K562 (cell line): ENCODE data around the gene PEX5. TPM values are rescaled to one million over a fixed set of nuclear protein-coding genes. Genes with fewer than 3 reads are reported as not detected.
A peak's percentile ranks its signal among the peaks of the same experiment; 100 is the strongest.

Source experiments
- BACH1 ChIP-seq: fragments of 200-800 bp; sonication (Bioruptor generic); IDR thresholded peaks from 2 replicates; pipeline ENCODE4 v1.6.1; 2016; ENCODE audit warnings: missing genetic modification characterization, missing compliant biosample characterization
- FOXA3 ChIP-seq, 2 experiments: fragments of 450-650 bp in 1 of 2; sonication (generic) in 1 of 2; formaldehyde crosslinking; IDR thresholded peaks in 1 of 2; conservative IDR thresholded peaks in 1 of 2; 2 replicates each; pipeline versions ENCODE4 v1.4.0 to v1.8.0; 2020 to 2022; ENCODE audit warnings: mild to moderate bottlenecking in 2 of 2, missing genetic modification reagents in 1 of 2
- GABPA ChIP-seq: fragments of 200-800 bp; sonication (Bioruptor generic); conservative IDR thresholded peaks from 2 replicates; pipeline ENCODE4 v1.6.1; 2016; ENCODE audit warnings: low read depth, missing genetic modification characterization, missing compliant biosample characterization
- IFI16 ChIP-seq: fragments of 250-450 bp; sonication (Bioruptor Pico); IDR thresholded peaks from 2 replicates; pipeline ENCODE4 v2.1.2; 2022; ENCODE audit warnings: mild to moderate bottlenecking, inconsistent platforms
- NELFE ChIP-seq: IDR thresholded peaks from 2 replicates; pipeline ENCODE4 v1.6.1; 2011; ENCODE audit warnings: mild to moderate bottlenecking; ENCODE audit not compliant: insufficient read depth, insufficient read length
- SREBF2 ChIP-seq: sonication (generic); formaldehyde crosslinking; IDR thresholded peaks from 2 replicates; pipeline ENCODE4 v1.4.0; 2020; ENCODE audit warnings: mild to moderate bottlenecking, missing genetic modification reagents
- polyA plus RNA-seq, 8 experiments: library from polyadenylated mRNA; depleted of rRNA in 4 of 8; stranded (reverse) in 5 of 8; unstranded in 3 of 8; fragments of >200 nt; fragmentation: Nextera tagmentation in 2 of 8; fragmentation: Illumina TruSeq in 1 of 8; extraction: Ambion mirVana in 2 of 8; extraction: Trizol in 1 of 8; gene quantifications; 2 replicates each; pipeline versions ENCODE4 v1.2.1 to v1.2.3, GENCODE V29; 2011 to 2014; ENCODE audit warnings: inconsistent platforms in 1 of 8, missing spikeins in 1 of 8
- total RNA-seq, 7 experiments: library from RNA; depleted of rRNA in 6 of 7; stranded (reverse); fragments of >200 nt in 6 of 7; fragmentation: Illumina TruSeq in 2 of 7; extraction: Trizol in 2 of 7; gene quantifications; 2 replicates each; pipeline versions ENCODE4 v1.2.1 to v1.2.3, GENCODE V29; 2011 to 2021; ENCODE audit warnings: low replicate concordance in 1 of 7
- TF ChIP-seq, protein P1 (sequence below): sonication (generic); formaldehyde crosslinking; IDR thresholded peaks from 2 replicates; pipeline ENCODE4 v1.8.0; 2023; ENCODE audit warnings: mild to moderate bottlenecking, missing genetic modification reagents
- TF ChIP-seq, protein P2 (sequence below): fragments of 450-650 bp; IDR thresholded peaks from 2 replicates; pipeline ENCODE4 v1.6.1; 2017; ENCODE audit warnings: mild to moderate bottlenecking, moderate library complexity
- TF ChIP-seq, protein P3 (sequence below): fragments of 450-650 bp; IDR thresholded peaks from 2 replicates; pipeline ENCODE4 v1.6.1; 2016
- TF ChIP-seq, protein P4 (sequence below): fragments of 450-650 bp; IDR thresholded peaks from 2 replicates; pipeline ENCODE4 v1.6.1; 2017; ENCODE audit warnings: antibody characterized with exemption, mild to moderate bottlenecking
- TF ChIP-seq, protein P5 (sequence below): sonication (generic); formaldehyde crosslinking; IDR thresholded peaks from 2 replicates; pipeline ENCODE4 v1.8.0; 2023; ENCODE audit warnings: mild to moderate bottlenecking, missing genetic modification reagents
- TF ChIP-seq, protein P6 (sequence below): sonication (generic); formaldehyde crosslinking; IDR thresholded peaks from 2 replicates; pipeline ENCODE4 v1.8.1; 2023; ENCODE audit warnings: mild to moderate bottlenecking, missing genetic modification reagents

PEX5 gene
- total and polyA plus RNA-seq, 9 of the 15 experiments (the other 6 are each of a cell fraction or from before 2014, with no cell fraction given): 1.4 to 26.1 (median 14.0) TPM

DNA sequence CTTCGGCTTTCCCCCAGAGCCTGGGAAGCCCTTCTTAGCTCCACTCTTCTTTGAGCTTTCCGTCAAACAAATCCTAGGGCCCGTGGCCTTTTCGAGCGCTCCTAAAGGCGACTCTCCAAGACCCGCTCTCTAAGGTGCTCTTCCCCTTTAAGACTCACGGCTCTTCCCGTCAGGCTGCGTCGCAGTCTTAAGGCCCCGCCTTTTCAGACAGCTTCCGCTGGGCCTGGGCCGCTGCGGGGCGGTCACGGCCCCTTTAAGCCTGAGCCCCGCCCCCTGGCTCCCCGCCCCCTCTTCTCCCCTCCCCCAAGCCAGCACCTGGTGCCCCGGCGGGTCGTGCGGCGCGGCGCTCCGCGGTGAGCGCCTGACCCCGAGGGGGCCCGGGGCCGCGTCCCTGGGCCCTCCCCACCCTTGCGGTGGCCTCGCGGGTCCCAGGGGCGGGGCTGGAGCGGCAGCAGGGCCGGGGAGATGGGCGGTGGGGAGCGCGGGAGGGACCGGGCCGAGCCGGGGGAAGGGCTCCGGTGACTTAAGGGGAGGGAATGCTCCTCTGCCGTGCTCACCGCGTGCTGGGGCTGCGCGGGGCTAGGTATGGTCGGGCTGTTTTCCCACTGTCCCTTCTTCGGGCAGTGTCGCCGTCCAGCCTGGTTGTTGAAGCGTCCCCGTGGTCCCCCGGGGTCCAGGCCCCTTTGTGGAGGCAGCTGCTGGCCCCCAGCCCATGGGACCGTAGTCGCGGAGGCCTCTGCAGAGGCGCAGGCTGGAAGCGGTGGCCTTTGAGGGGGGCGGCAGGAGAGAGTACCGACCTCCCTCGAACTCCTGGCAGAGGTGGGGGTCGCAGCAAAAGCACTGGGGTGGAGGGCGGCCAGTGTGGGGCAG, at the start of gene PEX5 (continued):
- TF ChIP-seq, protein P1, sequence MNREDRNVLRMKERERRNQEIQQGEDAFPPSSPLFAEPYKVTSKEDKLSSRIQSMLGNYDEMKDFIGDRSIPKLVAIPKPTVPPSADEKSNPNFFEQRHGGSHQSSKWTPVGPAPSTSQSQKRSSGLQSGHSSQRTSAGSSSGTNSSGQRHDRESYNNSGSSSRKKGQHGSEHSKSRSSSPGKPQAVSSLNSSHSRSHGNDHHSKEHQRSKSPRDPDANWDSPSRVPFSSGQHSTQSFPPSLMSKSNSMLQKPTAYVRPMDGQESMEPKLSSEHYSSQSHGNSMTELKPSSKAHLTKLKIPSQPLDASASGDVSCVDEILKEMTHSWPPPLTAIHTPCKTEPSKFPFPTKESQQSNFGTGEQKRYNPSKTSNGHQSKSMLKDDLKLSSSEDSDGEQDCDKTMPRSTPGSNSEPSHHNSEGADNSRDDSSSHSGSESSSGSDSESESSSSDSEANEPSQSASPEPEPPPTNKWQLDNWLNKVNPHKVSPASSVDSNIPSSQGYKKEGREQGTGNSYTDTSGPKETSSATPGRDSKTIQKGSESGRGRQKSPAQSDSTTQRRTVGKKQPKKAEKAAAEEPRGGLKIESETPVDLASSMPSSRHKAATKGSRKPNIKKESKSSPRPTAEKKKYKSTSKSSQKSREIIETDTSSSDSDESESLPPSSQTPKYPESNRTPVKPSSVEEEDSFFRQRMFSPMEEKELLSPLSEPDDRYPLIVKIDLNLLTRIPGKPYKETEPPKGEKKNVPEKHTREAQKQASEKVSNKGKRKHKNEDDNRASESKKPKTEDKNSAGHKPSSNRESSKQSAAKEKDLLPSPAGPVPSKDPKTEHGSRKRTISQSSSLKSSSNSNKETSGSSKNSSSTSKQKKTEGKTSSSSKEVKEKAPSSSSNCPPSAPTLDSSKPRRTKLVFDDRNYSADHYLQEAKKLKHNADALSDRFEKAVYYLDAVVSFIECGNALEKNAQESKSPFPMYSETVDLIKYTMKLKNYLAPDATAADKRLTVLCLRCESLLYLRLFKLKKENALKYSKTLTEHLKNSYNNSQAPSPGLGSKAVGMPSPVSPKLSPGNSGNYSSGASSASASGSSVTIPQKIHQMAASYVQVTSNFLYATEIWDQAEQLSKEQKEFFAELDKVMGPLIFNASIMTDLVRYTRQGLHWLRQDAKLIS (CRISPR knock-in tag): no peak
- TF ChIP-seq, protein P2, sequence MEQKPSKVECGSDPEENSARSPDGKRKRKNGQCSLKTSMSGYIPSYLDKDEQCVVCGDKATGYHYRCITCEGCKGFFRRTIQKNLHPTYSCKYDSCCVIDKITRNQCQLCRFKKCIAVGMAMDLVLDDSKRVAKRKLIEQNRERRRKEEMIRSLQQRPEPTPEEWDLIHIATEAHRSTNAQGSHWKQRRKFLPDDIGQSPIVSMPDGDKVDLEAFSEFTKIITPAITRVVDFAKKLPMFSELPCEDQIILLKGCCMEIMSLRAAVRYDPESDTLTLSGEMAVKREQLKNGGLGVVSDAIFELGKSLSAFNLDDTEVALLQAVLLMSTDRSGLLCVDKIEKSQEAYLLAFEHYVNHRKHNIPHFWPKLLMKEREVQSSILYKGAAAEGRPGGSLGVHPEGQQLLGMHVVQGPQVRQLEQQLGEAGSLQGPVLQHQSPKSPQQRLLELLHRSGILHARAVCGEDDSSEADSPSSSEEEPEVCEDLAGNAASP: no peak
- TF ChIP-seq IFI16 (CRISPR knock-in tag) (no peak), FOXA3 (CRISPR knock-in tag; conservative IDR thresholded peaks at IDR 0.05 in 1 of 2, IDR thresholded peaks at IDR 0.05 in 1 of 2) (no peak), GABPA (tag) (peak; percentile 70), SREBF2 (CRISPR knock-in tag) (no peak), NELFE (no peak), BACH1 (tag) (no peak)
- TF ChIP-seq, protein P3, sequence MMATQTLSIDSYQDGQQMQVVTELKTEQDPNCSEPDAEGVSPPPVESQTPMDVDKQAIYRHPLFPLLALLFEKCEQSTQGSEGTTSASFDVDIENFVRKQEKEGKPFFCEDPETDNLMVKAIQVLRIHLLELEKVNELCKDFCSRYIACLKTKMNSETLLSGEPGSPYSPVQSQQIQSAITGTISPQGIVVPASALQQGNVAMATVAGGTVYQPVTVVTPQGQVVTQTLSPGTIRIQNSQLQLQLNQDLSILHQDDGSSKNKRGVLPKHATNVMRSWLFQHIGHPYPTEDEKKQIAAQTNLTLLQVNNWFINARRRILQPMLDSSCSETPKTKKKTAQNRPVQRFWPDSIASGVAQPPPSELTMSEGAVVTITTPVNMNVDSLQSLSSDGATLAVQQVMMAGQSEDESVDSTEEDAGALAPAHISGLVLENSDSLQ: no peak
- TF ChIP-seq, protein P4, sequence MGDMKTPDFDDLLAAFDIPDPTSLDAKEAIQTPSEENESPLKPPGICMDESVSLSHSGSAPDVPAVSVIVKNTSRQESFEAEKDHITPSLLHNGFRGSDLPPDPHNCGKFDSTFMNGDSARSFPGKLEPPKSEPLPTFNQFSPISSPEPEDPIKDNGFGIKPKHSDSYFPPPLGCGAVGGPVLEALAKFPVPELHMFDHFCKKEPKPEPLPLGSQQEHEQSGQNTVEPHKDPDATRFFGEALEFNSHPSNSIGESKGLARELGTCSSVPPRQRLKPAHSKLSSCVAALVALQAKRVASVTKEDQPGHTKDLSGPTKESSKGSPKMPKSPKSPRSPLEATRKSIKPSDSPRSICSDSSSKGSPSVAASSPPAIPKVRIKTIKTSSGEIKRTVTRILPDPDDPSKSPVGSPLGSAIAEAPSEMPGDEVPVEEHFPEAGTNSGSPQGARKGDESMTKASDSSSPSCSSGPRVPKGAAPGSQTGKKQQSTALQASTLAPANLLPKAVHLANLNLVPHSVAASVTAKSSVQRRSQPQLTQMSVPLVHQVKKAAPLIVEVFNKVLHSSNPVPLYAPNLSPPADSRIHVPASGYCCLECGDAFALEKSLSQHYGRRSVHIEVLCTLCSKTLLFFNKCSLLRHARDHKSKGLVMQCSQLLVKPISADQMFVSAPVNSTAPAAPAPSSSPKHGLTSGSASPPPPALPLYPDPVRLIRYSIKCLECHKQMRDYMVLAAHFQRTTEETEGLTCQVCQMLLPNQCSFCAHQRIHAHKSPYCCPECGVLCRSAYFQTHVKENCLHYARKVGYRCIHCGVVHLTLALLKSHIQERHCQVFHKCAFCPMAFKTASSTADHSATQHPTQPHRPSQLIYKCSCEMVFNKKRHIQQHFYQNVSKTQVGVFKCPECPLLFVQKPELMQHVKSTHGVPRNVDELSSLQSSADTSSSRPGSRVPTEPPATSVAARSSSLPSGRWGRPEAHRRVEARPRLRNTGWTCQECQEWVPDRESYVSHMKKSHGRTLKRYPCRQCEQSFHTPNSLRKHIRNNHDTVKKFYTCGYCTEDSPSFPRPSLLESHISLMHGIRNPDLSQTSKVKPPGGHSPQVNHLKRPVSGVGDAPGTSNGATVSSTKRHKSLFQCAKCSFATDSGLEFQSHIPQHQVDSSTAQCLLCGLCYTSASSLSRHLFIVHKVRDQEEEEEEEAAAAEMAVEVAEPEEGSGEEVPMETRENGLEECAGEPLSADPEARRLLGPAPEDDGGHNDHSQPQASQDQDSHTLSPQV: no peak
- TF ChIP-seq, protein P5, sequence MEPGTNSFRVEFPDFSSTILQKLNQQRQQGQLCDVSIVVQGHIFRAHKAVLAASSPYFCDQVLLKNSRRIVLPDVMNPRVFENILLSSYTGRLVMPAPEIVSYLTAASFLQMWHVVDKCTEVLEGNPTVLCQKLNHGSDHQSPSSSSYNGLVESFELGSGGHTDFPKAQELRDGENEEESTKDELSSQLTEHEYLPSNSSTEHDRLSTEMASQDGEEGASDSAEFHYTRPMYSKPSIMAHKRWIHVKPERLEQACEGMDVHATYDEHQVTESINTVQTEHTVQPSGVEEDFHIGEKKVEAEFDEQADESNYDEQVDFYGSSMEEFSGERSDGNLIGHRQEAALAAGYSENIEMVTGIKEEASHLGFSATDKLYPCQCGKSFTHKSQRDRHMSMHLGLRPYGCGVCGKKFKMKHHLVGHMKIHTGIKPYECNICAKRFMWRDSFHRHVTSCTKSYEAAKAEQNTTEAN (CRISPR knock-in tag): no peak
- TF ChIP-seq, protein P6, sequence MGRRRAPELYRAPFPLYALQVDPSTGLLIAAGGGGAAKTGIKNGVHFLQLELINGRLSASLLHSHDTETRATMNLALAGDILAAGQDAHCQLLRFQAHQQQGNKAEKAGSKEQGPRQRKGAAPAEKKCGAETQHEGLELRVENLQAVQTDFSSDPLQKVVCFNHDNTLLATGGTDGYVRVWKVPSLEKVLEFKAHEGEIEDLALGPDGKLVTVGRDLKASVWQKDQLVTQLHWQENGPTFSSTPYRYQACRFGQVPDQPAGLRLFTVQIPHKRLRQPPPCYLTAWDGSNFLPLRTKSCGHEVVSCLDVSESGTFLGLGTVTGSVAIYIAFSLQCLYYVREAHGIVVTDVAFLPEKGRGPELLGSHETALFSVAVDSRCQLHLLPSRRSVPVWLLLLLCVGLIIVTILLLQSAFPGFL (CRISPR knock-in tag): no peak
